Endodermal cell (in vitro differentiated cells): ENCODE measurements around the gene POLR3F. TPM values are rescaled to one million over a fixed set of nuclear protein-coding genes. Genes with fewer than 3 reads are reported as not detected.

ENCODE experiments used
- DNase-seq: peaks from one replicate; pipeline ENCODE4 v3.0.0-alpha.2; 2017
- H3K27ac ChIP-seq: 2 replicates; pipeline ENCODE4 v1.5.1; 2013; ENCODE audit warnings: mild to moderate bottlenecking, low read depth, low read length, moderate library complexity
- H3K27me3 ChIP-seq: 2 replicates; pipeline ENCODE4 v1.6.1; 2013; ENCODE audit warnings: mild to moderate bottlenecking, low read length, moderate library complexity; ENCODE audit not compliant: insufficient read depth, control insufficient read depth, poor library complexity, severe bottlenecking
- H3K36me3 ChIP-seq: 2 replicates; pipeline ENCODE4 v1.7.0; 2013; ENCODE audit warnings: mild to moderate bottlenecking, low read length, moderate library complexity; ENCODE audit not compliant: control insufficient read depth, insufficient read depth
- H3K4me1 ChIP-seq: one replicate; pipeline ENCODE4 v1.7.0; 2013; ENCODE audit warnings: low read length; ENCODE audit not compliant: control insufficient read depth, insufficient read depth
- H3K4me3 ChIP-seq: 2 replicates; pipeline ENCODE4 v1.5.1; 2013; ENCODE audit warnings: mild to moderate bottlenecking, low read length, moderate library complexity
- H3K9ac ChIP-seq: 2 replicates; pipeline ENCODE4 v1.6.1; 2013; ENCODE audit warnings: mild to moderate bottlenecking, low read length, moderate library complexity; ENCODE audit not compliant: poor library complexity, severe bottlenecking; ENCODE audit errors: extremely low read depth
- H3K9me3 ChIP-seq: 2 replicates; pipeline ENCODE4 v1.6.1; 2013; ENCODE audit warnings: mild to moderate bottlenecking, low read length, moderate library complexity; ENCODE audit not compliant: control insufficient read depth
- H3K27ac Mint-ChIP-seq: 2 replicates; pipeline ENCODE4 v1.8.0; 2020; ENCODE audit warnings: mixed read lengths
- H3K27me3 Mint-ChIP-seq: 2 replicates; pipeline ENCODE4 v1.8.0; 2021; ENCODE audit warnings: mild to moderate bottlenecking, mixed read lengths; ENCODE audit not compliant: insufficient read depth
- H3K36me3 Mint-ChIP-seq: 2 replicates; pipeline ENCODE4 v1.8.0; 2020; ENCODE audit warnings: low read depth, mixed read lengths
- H3K4me1 Mint-ChIP-seq: 2 replicates; pipeline ENCODE4 v1.8.0; 2020; ENCODE audit warnings: mixed read lengths
- H3K4me3 Mint-ChIP-seq: 2 replicates; pipeline ENCODE4 v1.8.0; 2020; ENCODE audit warnings: mild to moderate bottlenecking, moderate library complexity, mixed read lengths
- H3K9me3 Mint-ChIP-seq: 2 replicates; pipeline ENCODE4 v1.8.0; 2020; ENCODE audit warnings: mild to moderate bottlenecking, mixed read lengths
- WGBS, 2 experiments: methylation state at CpG; one replicate each; pipeline versions ENCODE4 v1.1.5 to v1.1.7; 2013; ENCODE audit warnings: missing lambda C conversion rate in 2 of 2, mixed read lengths in 1 of 2; ENCODE audit not compliant: insufficient coverage in 1 of 2, insufficient read length in 1 of 2; 5-methylcytosine and 5-hydroxymethylcytosine counted together
- total RNA-seq, 2 donors: library from RNA; stranded (reverse); fragmentation: NEBNext Ultra II Directional in 1 of 2; extraction: Animal tissue kit (Norgen Biotek cat#: 25700) in 1 of 2; gene quantifications; 2 replicates in 1 of 2; 3 replicates in 1 of 2; pipeline ENCODE4 v1.2.1, GENCODE V29; 2021
- TF ChIP-seq, protein P1 (sequence below): fragments of 200-600 bp; sonication (generic); conservative IDR thresholded peaks from 2 replicates; pipeline ENCODE4 v1.5.0; 2021; ENCODE audit warnings: antibody characterized with exemption, mild to moderate bottlenecking

Gene POLR3F
- total RNA-seq, 2 donors from 2014 or later = 14.1 to 17.0 TPM

DNA sequence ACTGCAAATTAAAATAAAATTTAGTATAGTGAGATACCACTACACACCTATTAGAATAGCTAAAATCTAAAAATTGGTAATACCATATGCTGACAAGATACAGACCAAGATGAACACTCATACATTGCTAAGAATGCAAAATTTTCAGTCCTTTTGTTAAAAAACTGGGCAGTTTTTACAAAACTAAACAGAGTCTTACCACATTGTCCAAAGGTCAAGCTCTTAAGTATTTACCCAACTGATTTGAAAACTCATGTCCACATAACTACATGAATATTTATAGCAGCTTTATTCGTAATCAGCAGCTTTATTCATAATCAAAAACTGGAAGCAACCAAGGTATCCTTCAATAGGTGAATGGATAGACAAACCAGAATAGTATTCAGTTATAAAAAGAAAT is 10.0 kb downstream of the POLR3F start:
- Mint-ChIP-seq H3K27me3 (no peaks in the 10 kb centered on the region), H3K4me1 (no peaks in the 10 kb centered on the region), H3K9me3 (no peaks in the 10 kb centered on the region), H3K4me3 (no peak overlapping the region), H3K36me3 (peaks cover 53% of the 10 kb centered on the region), H3K27ac (no peak overlapping the region)
- WGBS, 2 experiments = 86% methylated on average over 1 of the region's 1 CpG; no CpG with 5 or more reads in 1 of the 2 experiments
- Histone ChIP-seq H3K9ac (no peak overlapping the region), H3K27me3 (no peaks in the 10 kb centered on the region), H3K4me3 (no peak overlapping the region), H3K27ac (no peak overlapping the region), H3K4me1 (no peaks in the 10 kb centered on the region), H3K9me3 (no peaks in the 10 kb centered on the region), H3K36me3 (peaks cover 81% of the 10 kb centered on the region)
- DNase-seq = no peak
- TF ChIP-seq, protein P1, sequence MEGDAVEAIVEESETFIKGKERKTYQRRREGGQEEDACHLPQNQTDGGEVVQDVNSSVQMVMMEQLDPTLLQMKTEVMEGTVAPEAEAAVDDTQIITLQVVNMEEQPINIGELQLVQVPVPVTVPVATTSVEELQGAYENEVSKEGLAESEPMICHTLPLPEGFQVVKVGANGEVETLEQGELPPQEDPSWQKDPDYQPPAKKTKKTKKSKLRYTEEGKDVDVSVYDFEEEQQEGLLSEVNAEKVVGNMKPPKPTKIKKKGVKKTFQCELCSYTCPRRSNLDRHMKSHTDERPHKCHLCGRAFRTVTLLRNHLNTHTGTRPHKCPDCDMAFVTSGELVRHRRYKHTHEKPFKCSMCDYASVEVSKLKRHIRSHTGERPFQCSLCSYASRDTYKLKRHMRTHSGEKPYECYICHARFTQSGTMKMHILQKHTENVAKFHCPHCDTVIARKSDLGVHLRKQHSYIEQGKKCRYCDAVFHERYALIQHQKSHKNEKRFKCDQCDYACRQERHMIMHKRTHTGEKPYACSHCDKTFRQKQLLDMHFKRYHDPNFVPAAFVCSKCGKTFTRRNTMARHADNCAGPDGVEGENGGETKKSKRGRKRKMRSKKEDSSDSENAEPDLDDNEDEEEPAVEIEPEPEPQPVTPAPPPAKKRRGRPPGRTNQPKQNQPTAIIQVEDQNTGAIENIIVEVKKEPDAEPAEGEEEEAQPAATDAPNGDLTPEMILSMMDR = no peak

GRCh38 chr20:18477821-18478220 is 10.6 kb downstream of the POLR3F start:
- no peak for DNase-seq
- Histone ChIP-seq H3K9ac (no peak overlapping the region), H3K27ac (no peak overlapping the region), H3K9me3 (no peaks in the 10 kb centered on the region), H3K4me1 (no peaks in the 10 kb centered on the region), H3K36me3 (peaks cover 83% of the 10 kb centered on the region), H3K4me3 (no peak overlapping the region), H3K27me3 (no peaks in the 10 kb centered on the region)
- 94% methylated on average over 1 of the region's 1 CpG; no CpG with 5 or more reads in 1 of the 2 experiments for WGBS, 2 experiments
- Mint-ChIP-seq H3K4me3 (no peak overlapping the region), H3K4me1 (no peaks in the 10 kb centered on the region), H3K27me3 (no peaks in the 10 kb centered on the region), H3K9me3 (no peaks in the 10 kb centered on the region), H3K27ac (no peak overlapping the region), H3K36me3 (peaks cover 56% of the 10 kb centered on the region)
- TF ChIP-seq, protein P1 = no peak

GRCh38 chr20:18481596-18481995 is 14.4 kb downstream of the POLR3F start:
- no peaks in the 10 kb centered on the region for H3K4me1 Mint-ChIP-seq
- Histone ChIP-seq H3K4me3 (no peak overlapping the region), H3K27me3 (no peaks in the 10 kb centered on the region), H3K4me1 (no peaks in the 10 kb centered on the region), H3K36me3 (peaks cover 77% of the 10 kb centered on the region), H3K9ac (no peak overlapping the region), H3K9me3 (no peaks in the 10 kb centered on the region), H3K27ac (no peak overlapping the region)
- no peak overlapping the region for H3K4me3 Mint-ChIP-seq
- no peak for DNase-seq
- H3K9me3 Mint-ChIP-seq = no peaks in the 10 kb centered on the region
- H3K36me3 Mint-ChIP-seq = peaks cover 43% of the 10 kb centered on the region
- TF ChIP-seq, protein P1 = no peak
- 93 to 94% methylated on average over 4 of the region's 4 CpGs for WGBS, 2 experiments
- no peaks in the 10 kb centered on the region for H3K27me3 Mint-ChIP-seq
- H3K27ac Mint-ChIP-seq = no peak overlapping the region
